Measurements from ENCODE around the gene CHRNA3.

Gene CHRNA3

DNA sequence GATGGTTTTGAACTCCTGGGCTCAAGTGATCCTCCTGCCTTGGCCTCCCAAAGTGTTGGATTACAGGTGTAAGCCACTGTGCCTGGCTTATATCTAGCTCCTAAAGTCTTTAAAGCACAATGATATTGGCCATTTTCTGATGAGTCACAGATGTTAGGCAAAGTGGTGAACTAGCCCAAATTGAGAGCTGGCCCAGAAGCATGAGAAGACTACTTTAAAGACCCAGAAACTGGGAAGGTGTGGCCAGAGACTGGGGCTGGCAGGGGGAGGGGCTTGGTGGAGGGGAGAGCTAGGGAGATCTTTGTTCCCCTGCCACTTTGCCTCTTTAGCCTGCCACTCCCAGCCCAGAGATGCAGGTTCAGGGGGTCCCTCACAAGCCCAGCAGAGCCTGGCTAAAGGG lies 21.6 kb downstream of the CHRNA3 start (continued):
- TF ChIP-seq ZNF391 (tag by site-specific recombination; IDR thresholded peaks at IDR 0.05; ENCODE audit: borderline replicate concordance, low read depth) = no peak
- TF ChIP-seq KLF7 (tag by site-specific recombination; IDR thresholded peaks at IDR 0.05; ENCODE audit: borderline replicate concordance) = no peak
- TF ChIP-seq GLIS1 (tag by site-specific recombination; IDR thresholded peaks at IDR 0.05) = no peak
- TF ChIP-seq, protein P1, sequence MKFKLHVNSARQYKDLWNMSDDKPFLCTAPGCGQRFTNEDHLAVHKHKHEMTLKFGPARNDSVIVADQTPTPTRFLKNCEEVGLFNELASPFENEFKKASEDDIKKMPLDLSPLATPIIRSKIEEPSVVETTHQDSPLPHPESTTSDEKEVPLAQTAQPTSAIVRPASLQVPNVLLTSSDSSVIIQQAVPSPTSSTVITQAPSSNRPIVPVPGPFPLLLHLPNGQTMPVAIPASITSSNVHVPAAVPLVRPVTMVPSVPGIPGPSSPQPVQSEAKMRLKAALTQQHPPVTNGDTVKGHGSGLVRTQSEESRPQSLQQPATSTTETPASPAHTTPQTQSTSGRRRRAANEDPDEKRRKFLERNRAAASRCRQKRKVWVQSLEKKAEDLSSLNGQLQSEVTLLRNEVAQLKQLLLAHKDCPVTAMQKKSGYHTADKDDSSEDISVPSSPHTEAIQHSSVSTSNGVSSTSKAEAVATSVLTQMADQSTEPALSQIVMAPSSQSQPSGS (tag by site-specific recombination; IDR thresholded peaks at IDR 0.05; ENCODE audit: low read depth) = no peak
- TF ChIP-seq, protein P2, sequence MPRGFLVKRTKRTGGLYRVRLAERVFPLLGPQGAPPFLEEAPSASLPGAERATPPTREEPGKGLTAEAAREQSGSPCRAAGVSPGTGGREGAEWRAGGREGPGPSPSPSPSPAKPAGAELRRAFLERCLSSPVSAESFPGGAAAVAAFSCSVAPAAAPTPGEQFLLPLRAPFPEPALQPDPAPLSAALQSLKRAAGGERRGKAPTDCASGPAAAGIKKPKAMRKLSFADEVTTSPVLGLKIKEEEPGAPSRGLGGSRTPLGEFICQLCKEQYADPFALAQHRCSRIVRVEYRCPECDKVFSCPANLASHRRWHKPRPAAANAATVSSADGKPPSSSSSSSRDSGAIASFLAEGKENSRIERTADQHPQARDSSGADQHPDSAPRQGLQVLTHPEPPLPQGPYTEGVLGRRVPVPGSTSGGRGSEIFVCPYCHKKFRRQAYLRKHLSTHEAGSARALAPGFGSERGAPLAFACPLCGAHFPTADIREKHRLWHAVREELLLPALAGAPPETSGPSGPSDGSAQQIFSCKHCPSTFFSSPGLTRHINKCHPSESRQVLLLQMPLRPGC (tag by site-specific recombination; IDR thresholded peaks at IDR 0.05) = no peak
- no peak for TF ChIP-seq WT1 (tag by site-specific recombination; IDR thresholded peaks at IDR 0.05)

DNA sequence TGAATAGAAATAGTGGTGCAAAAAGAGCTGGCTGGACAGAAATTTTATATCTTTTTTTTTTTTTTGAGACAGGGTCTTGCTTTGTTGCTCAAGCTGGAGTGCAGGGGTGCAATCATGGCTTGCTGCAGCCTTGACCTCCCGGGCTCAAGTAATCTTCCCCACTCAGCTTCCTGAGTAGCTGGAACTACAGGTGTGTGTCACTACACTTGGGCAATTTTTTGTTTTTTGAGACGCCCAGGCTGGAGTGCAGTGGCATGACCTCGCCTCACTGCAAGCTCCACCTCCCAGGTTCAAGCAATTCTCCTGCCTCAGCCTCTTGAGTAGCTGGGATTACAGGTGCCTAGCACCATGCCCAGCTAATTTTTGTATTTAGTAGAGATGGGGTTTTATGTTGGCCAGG lies 22.4 kb downstream of the CHRNA3 start:
- TF ChIP-seq, protein P3, sequence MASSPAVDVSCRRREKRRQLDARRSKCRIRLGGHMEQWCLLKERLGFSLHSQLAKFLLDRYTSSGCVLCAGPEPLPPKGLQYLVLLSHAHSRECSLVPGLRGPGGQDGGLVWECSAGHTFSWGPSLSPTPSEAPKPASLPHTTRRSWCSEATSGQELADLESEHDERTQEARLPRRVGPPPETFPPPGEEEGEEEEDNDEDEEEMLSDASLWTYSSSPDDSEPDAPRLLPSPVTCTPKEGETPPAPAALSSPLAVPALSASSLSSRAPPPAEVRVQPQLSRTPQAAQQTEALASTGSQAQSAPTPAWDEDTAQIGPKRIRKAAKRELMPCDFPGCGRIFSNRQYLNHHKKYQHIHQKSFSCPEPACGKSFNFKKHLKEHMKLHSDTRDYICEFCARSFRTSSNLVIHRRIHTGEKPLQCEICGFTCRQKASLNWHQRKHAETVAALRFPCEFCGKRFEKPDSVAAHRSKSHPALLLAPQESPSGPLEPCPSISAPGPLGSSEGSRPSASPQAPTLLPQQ (tag by site-specific recombination; IDR thresholded peaks at IDR 0.05) = no peak
- TF ChIP-seq ZNF404 (tag by site-specific recombination; IDR thresholded peaks at IDR 0.05) = no peak
- TF ChIP-seq, protein P4, sequence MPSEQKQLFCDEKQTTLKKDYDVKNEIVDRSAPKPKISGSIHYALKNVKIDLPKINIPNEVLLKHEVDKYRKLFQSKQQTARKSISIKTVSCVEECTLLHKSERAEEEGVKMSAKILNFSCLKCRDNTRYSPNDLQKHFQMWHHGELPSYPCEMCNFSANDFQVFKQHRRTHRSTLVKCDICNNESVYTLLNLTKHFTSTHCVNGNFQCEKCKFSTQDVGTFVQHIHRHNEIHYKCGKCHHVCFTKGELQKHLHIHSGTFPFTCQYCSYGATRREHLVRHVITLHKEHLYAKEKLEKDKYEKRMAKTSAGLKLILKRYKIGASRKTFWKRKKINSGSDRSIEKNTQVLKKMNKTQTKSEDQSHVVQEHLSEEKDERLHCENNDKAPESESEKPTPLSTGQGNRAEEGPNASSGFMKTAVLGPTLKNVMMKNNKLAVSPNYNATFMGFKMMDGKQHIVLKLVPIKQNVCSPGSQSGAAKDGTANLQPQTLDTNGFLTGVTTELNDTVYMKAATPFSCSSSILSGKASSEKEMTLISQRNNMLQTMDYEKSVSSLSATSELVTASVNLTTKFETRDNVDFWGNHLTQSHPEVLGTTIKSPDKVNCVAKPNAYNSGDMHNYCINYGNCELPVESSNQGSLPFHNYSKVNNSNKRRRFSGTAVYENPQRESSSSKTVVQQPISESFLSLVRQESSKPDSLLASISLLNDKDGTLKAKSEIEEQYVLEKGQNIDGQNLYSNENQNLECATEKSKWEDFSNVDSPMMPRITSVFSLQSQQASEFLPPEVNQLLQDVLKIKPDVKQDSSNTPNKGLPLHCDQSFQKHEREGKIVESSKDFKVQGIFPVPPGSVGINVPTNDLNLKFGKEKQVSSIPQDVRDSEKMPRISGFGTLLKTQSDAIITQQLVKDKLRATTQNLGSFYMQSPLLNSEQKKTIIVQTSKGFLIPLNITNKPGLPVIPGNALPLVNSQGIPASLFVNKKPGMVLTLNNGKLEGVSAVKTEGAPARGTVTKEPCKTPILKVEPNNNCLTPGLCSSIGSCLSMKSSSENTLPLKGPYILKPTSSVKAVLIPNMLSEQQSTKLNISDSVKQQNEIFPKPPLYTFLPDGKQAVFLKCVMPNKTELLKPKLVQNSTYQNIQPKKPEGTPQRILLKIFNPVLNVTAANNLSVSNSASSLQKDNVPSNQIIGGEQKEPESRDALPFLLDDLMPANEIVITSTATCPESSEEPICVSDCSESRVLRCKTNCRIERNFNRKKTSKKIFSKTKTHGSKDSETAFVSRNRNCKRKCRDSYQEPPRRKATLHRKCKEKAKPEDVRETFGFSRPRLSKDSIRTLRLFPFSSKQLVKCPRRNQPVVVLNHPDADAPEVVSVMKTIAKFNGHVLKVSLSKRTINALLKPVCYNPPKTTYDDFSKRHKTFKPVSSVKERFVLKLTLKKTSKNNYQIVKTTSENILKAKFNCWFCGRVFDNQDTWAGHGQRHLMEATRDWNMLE (tag by site-specific recombination; conservative IDR thresholded peaks at IDR 0.05; ENCODE audit: low read depth) = no peak
- Histone ChIP-seq H3K27ac (ENCODE audit: extremely low read depth, low read depth, low read length) (no peak overlapping the region), H3K4me1 (ENCODE audit: control insufficient read depth, insufficient read depth, low read length) (no peaks in the 10 kb centered on the region), H3K4me3 (ENCODE audit: low read depth, low read length) (no peak overlapping the region), H3K9me3 (ENCODE audit: control insufficient read depth, insufficient read depth, low read depth, low read length) (no peaks in the 10 kb centered on the region), H3K36me3 (ENCODE audit: control insufficient read depth in 2 of 2, insufficient read depth in 1 of 2, low read length in 2 of 2) (peaks cover 11 to 20% of the 10 kb centered on the region in 2 experiments)
- POLR2A ChIA-PET = interaction anchor here (1.2 kb wide), 1 partner anchor 33 kb away, joined by 4 read pairs; the partner anchor contains the start of gene CHRNA5
- CTCF ChIA-PET = interaction anchor here (1.1 kb wide), 1 partner anchor 112 kb away, joined by 3 read pairs; no protein-coding TSS in a partner anchor

DNA sequence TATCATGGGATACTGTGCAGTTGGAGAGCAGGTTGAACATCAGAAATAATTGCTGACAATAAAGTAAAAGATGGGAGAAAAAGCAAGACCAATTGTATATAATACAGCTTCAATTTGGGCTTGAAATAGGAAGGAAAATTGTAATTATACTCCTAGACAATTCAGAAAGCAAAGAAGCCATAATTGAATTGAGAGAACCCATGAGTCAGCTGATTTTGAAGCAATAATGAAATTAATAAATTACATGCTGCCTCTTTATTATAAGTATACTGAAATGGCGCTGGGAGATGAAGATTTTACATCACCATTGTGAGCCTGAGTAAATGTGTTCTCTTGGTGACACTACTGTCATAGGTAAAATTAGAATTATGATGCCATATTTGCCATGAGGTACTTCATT lies 23.2 kb downstream of the CHRNA3 start:
- ChIA-PET POLR2A (interaction anchor here (1.2 kb wide), 1 partner anchor 32 kb away, joined by 4 read pairs; the partner anchor contains the start of gene CHRNA5), CTCF (interaction anchor here (0.7 to 1.1 kb wide), 2 partner anchors 20 to 113 kb away, joined by 3 read pairs; no protein-coding TSS in a partner anchor)
- TF ChIP-seq ZNF501 (tag by site-specific recombination; IDR thresholded peaks at IDR 0.05) (no peak), ZNF610 (tag by site-specific recombination; IDR thresholded peaks at IDR 0.05; ENCODE audit: borderline replicate concordance) (no peak), YY1 (tag by site-specific recombination; IDR thresholded peaks at IDR 0.05) (no peak)
- Histone ChIP-seq H3K27ac (ENCODE audit: extremely low read depth, low read depth, low read length) (no peak overlapping the region), H3K36me3 (ENCODE audit: control insufficient read depth in 2 of 2, insufficient read depth in 1 of 2, low read length in 2 of 2) (peaks cover 18 to 25% of the 10 kb centered on the region in 2 experiments), H3K9me3 (ENCODE audit: control insufficient read depth, insufficient read depth, low read depth, low read length) (no peaks in the 10 kb centered on the region), H3K4me3 (ENCODE audit: low read depth, low read length) (no peak overlapping the region), H3K4me1 (ENCODE audit: control insufficient read depth, insufficient read depth, low read length) (no peaks in the 10 kb centered on the region)
